Transverse colon (tissue), 4 donors: ENCODE measurements around the gene MB21D2.
"Not testable (repeated sequence)": the region's sequence is repeated elsewhere in the genome, so short reads cannot be mapped to it uniquely, and the experiment has no call there.

Experiments used
- CTCF ChIP-seq, 5 experiments: fragments of 200-600 bp in 3 of 5; fragments of 450-650 bp in 2 of 5; sonication (generic) in 3 of 5; IDR thresholded peaks; 1 replicate in 2 of 5; 2 replicates in 3 of 5; pipeline ENCODE4 v1.5.1; 2016 to 2017; ENCODE audit warnings: antibody characterized with exemption in 5 of 5, inconsistent platforms in 3 of 5, mild to moderate bottlenecking in 2 of 5, moderate library complexity in 1 of 5
- POLR2A ChIP-seq: fragments of 450-650 bp; IDR thresholded peaks from one replicate; pipeline ENCODE4 v1.6.1; 2016; ENCODE audit warnings: antibody characterized with exemption, mild to moderate bottlenecking, moderate library complexity
- POLR2AphosphoS5 ChIP-seq, 3 donors: sonication (generic); formaldehyde crosslinking; IDR thresholded peaks; one replicate each; pipeline ENCODE4 v1.6.1; 2016; ENCODE audit warnings: antibody characterized with exemption in 3 of 3

- TF ChIP-seq CTCF (IDR thresholded peaks at IDR 0.05); POLR2A; POLR2AphosphoS5 (IDR thresholded peaks at IDR 0.05): not testable (repeated sequence)
Measured at GRCh38 chr3:192774341-192774740, 143.3 kb downstream of the MB21D2 start.
